Uterus (tissue), 2 donors: Measurements from ENCODE around the gene RAB6C.
"Not testable (repeated sequence)": the region's sequence is repeated elsewhere in the genome, so short reads cannot be mapped to it uniquely, and the experiment has no call there.

Experiments used
- CTCF ChIP-seq, 4 experiments: fragments of 200-600 bp in 2 of 4; fragments of 450-650 bp in 2 of 4; sonication (generic) in 2 of 4; IDR thresholded peaks; one replicate each; pipeline ENCODE4 v1.5.1; 2016 to 2019; ENCODE audit warnings: antibody characterized with exemption in 4 of 4, mild to moderate bottlenecking in 2 of 4, moderate library complexity in 1 of 4
- POLR2A ChIP-seq, 2 donors: fragments of 450-650 bp; IDR thresholded peaks; one replicate each; pipeline ENCODE4 v1.6.1; 2016; ENCODE audit warnings: antibody characterized with exemption in 2 of 2, mild to moderate bottlenecking in 1 of 2, moderate library complexity in 1 of 2

- not testable (repeated sequence) for TF ChIP-seq CTCF, POLR2A (IDR thresholded peaks at IDR 0.05)
These were observed 31.8 kb upstream of the RAB6C start for GRCh38 chr2:129947712-129948111.
